Measurements from ENCODE around the gene PCSK5. TPM values are rescaled to one million over a fixed set of nuclear protein-coding genes. Genes with fewer than 3 reads are reported as not detected.

PCSK5 gene
- total RNA-seq, 1 experiment from 2014 or later, result 7.5 TPM

GRCh38 chr9:76249309-76249708 is 358.8 kb downstream of the PCSK5 start:
- Histone ChIP-seq H3K27me3 (ENCODE audit: insufficient read depth, low read length) (no peaks in the 10 kb centered on the region), H4K8ac (replicated peaks; ENCODE audit: insufficient read length, low read depth, low read length) (no peak overlapping the region), H3K79me2 (ENCODE audit: insufficient read depth, low read length) (no peaks in the 10 kb centered on the region), H3T11ph (ENCODE audit: low read length) (no peak overlapping the region), H2AFZ (ENCODE audit: low read length) (no peak overlapping the region), H3K27ac (ENCODE audit: insufficient read length, low read depth, low read length) (no peak overlapping the region), H2BK20ac (ENCODE audit: low read depth, low read length, poor library complexity, severe bottlenecking) (no peak overlapping the region), H2BK12ac (ENCODE audit: insufficient read length, low read depth, low read length) (no peak overlapping the region), H3K18ac (ENCODE audit: insufficient read length, low read depth, low read length) (no peak overlapping the region), H2BK15ac (ENCODE audit: low read depth, low read length) (no peak overlapping the region), H3K4ac (ENCODE audit: low read depth, low read length) (no peak overlapping the region), H4K20me1 (ENCODE audit: control insufficient read depth, insufficient read depth, insufficient read length) (no peaks in the 10 kb centered on the region), H3K23ac (ENCODE audit: insufficient read length, low read depth, low read length) (no peak overlapping the region), H2AK5ac (ENCODE audit: insufficient read length, low read length) (no peak overlapping the region), H2BK5ac (ENCODE audit: insufficient read length, low read length) (no peak overlapping the region), H3K4me1 (ENCODE audit: insufficient read depth, low read length) (peaks cover 2% of the 10 kb centered on the region; the same call in 1 of the 2 replicates), H3K56ac (ENCODE audit: insufficient read length, low read depth, low read length) (no peak overlapping the region), H3K14ac (ENCODE audit: insufficient read depth, low read length) (no peak overlapping the region), H3K9ac (ENCODE audit: extremely low read depth, insufficient read length, low read length) (no peak overlapping the region), H4K91ac (ENCODE audit: insufficient read length, low read depth, low read length) (no peak overlapping the region), H2BK120ac (ENCODE audit: low read depth, low read length, poor library complexity, severe bottlenecking) (no peak overlapping the region), H3K9me3 (ENCODE audit: control insufficient read depth, low read depth, low read length) (no peaks in the 10 kb centered on the region), H3K23me2 (ENCODE audit: insufficient read length, low read depth, low read length, poor library complexity, severe bottlenecking) (no peaks in the 10 kb centered on the region), H3K4me2 (ENCODE audit: insufficient read depth, insufficient read length, low read length) (no peak overlapping the region), H4K5ac (ENCODE audit: insufficient read length, low read depth, low read length) (no peak overlapping the region), H3K79me1 (ENCODE audit: insufficient read depth, low read depth, low read length, poor library complexity, severe bottlenecking) (no peaks in the 10 kb centered on the region)
- Mint-ChIP-seq H3K27ac (no peak overlapping the region), H3K4me1 (no peaks in the 10 kb centered on the region), H3K36me3 (ENCODE audit: insufficient read depth in 1 of 3, low read depth in 3 of 3) (no peaks in the 10 kb centered on the region; a peak in 1 of 7 replicates), H3K4me3 (no peak overlapping the region), H3K27me3 (ENCODE audit: low read depth) (no peaks in the 10 kb centered on the region; the same call in 1 of the 2 replicates), H3K9me3 (no peaks in the 10 kb centered on the region)
- DNase-seq, result no peak
- TF ChIP-seq CTCF (conservative IDR thresholded peaks at IDR 0.05), result no peak

Measured in H9 (cell line).